Islet of Langerhans (tissue), 1 donor: ENCODE results near the gene PDSS2.

Experiments
- FAIRE-seq: peaks from one replicate; lab custom pipeline; 2011; peaks lifted over from hg19 to GRCh38; lab: Jason Lieb, UNC

Gene PDSS2

GRCh38 chr6:107361753-107362604, 97.4 kb downstream of the PDSS2 start:
- FAIRE-seq: no peak

- FAIRE-seq: no peak
Observed at GRCh38 chr6:107360476-107360875, 98.9 kb downstream of the PDSS2 start.

- no peak for FAIRE-seq
Observed at GRCh38 chr6:107357842-107358241, 101.5 kb downstream of the PDSS2 start.

- FAIRE-seq: no peak
Observed at GRCh38 chr6:107357031-107357430, 102.3 kb downstream of the PDSS2 start.

- no peak for FAIRE-seq
Observed at GRCh38 chr6:107355659-107356058, 103.7 kb downstream of the PDSS2 start.

- no peak for FAIRE-seq
Observed at GRCh38 chr6:107354451-107354850, 104.9 kb downstream of the PDSS2 start.

- FAIRE-seq: peak; percentile 82
Observed at GRCh38 chr6:107353773-107354382, 105.5 kb downstream of the PDSS2 start.

- no peak for FAIRE-seq
Observed at GRCh38 chr6:107348224-107348623, 111.1 kb downstream of the PDSS2 start.

- no peak for FAIRE-seq
Observed at GRCh38 chr6:107345393-107345792, 114.0 kb downstream of the PDSS2 start.

GRCh38 chr6:107344981-107345380, 114.4 kb downstream of the PDSS2 start:
- no peak for FAIRE-seq

GRCh38 chr6:107344383-107344782, 115.0 kb downstream of the PDSS2 start:
- FAIRE-seq: no peak

GRCh38 chr6:107342144-107342543, 117.2 kb downstream of the PDSS2 start:
- FAIRE-seq: no peak

GRCh38 chr6:107340881-107341280, 118.5 kb downstream of the PDSS2 start:
- no peak for FAIRE-seq

GRCh38 chr6:107337191-107337741, 122.1 kb downstream of the PDSS2 start:
- no peak for FAIRE-seq

- no peak for FAIRE-seq
Observed at GRCh38 chr6:107334026-107334425, 125.3 kb downstream of the PDSS2 start.

- no peak for FAIRE-seq
Observed at GRCh38 chr6:107333491-107333890, 125.9 kb downstream of the PDSS2 start.

- FAIRE-seq: no peak
Observed at GRCh38 chr6:107331409-107332386, 127.7 kb downstream of the PDSS2 start.

- FAIRE-seq: no peak
Observed at GRCh38 chr6:107330168-107330567, 129.2 kb downstream of the PDSS2 start.

- FAIRE-seq: no peak
Observed at GRCh38 chr6:107329063-107329860, 130.1 kb downstream of the PDSS2 start.

GRCh38 chr6:107328081-107328480, 131.3 kb downstream of the PDSS2 start:
- FAIRE-seq: no peak

- no peak for FAIRE-seq
Observed at GRCh38 chr6:107323133-107323785, 136.1 kb downstream of the PDSS2 start.
